GM18505 (cell line): ENCODE results near the gene SURF1.
"Not testable (repeated sequence)": the region's sequence is repeated elsewhere in the genome, so short reads cannot be mapped to it uniquely, and the experiment has no call there.

ENCODE experiments used
- ATAC-seq: cut with Tn5 transposase; IDR thresholded peaks from one replicate; pipeline ENCODE4 v1.9.1; 2021; ENCODE audit not compliant: unreplicated experiment
- POLR2A ChIP-seq: IDR thresholded peaks from 4 replicates; pipeline ENCODE4 v1.6.1; 2011; ENCODE audit warnings: borderline replicate concordance; ENCODE audit not compliant: insufficient read depth, insufficient read length; ENCODE audit errors: extremely low read depth

The SURF1 gene

GRCh38 chr9:133390713-133391112 is 34.4 kb upstream of the SURF1 start:
- no peak for TF ChIP-seq POLR2A

GRCh38 chr9:133389562-133389961 is 33.3 kb upstream of the SURF1 start:
- no peak for ATAC-seq
- no peak for TF ChIP-seq POLR2A

More at GRCh38 chr9:133390713-133391112, 34.4 kb upstream of the SURF1 start:
- ATAC-seq = no peak

DNA sequence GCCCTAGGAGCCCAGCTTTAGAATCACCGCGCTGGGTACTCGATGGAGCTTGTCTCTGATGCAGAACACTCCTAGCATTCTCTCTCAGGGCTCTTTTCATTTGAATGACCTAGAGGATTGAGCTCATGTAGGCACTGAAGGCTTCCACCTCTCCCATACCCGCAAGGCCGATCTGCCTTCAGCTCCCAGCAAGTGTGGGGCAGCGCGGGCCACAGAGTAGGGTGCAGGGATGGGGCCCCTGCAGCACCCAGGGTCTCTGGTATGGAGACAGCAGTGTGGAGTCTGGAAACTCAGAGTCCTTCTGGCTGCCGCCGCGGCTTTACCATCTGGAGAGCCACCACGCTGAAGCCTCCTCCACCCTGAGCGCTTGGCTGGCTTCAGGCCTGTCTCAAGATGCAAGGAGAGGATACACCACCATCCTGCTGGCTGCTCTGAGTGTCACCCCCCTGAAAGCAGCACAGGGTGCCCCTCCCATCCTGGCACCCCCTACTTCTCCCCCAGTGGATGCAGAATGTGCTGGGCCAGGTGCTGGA is 32.8 kb upstream of the SURF1 start:
- no peak for TF ChIP-seq POLR2A
- ATAC-seq = no peak

DNA sequence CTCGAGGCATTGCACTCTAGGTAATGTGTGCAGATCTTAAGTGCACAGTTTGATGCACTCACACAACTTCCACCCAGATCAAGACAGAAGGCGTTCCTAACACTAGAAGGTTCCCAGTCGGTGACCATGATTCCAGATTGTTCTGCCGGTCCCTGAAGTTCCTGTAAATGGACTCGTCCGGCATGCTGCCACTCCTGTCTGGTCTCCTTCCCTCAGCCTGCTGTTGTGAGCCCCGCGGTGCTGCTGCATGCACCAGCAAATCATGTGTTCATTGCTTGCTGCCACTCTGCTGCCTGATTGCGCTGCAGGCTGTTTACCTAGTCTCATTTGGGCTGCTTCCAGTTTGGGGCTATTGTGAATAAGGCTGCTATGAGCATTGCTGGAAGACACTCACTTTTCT is 31.4 kb upstream of the SURF1 start:
- no peak for TF ChIP-seq POLR2A
- ATAC-seq = no peak

DNA sequence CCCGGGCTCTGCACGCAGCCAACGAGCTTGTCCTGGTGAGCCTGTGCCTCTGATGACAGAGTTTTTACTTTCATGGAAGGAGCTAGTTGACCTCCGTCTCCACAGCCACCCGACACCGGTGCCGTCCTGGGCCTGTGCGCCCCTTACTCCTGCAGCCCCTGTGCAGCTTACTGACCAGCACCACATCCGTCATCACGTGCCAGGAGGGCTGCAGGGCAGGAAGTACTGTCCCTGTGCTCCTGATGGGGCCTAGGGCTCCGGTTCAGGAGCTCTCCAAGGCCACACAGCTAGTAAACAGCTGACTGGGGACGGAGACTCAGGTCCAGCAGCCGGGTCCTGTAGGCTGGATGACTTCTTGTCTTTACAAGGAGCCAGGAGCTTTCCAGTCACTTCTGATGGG is 30.1 kb upstream of the SURF1 start:
- ATAC-seq = no peak
- no peak for TF ChIP-seq POLR2A

- ATAC-seq = no peak
These were observed 29.2 kb upstream of the SURF1 start for GRCh38 chr9:133385452-133385851.

DNA sequence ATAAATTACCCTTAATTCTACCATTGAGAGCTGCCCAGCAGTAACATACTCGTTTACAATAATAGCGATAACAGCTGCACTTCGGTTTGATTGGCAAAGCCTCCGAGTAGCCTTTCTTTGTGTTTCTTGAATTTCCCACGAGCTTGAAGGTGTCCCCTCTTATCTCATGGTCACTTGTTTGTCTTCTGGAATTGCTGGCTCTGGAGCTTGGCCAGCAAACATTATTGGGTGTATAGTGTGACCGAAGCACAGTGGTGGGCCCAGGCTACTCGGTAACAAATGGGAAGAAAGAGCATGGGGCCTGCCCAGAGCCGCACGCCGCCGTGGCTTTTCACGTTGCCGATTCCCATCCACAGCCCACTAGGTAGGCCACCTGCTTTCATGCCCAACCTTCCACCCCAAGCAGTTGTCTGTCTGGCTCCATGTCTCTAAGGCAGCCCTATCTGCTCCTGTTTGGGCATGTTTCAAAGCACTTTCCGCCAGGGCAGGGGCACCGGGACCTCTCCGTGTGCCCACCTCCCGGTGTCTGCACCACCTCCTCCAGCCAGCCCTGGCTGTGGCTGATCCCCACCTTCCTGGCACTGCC is 28.5 kb upstream of the SURF1 start:
- TF ChIP-seq POLR2A = no peak
- ATAC-seq = no peak

More at GRCh38 chr9:133385452-133385851, 29.2 kb upstream of the SURF1 start:
- TF ChIP-seq POLR2A = no peak

- no peak for TF ChIP-seq POLR2A
These were observed 27.2 kb upstream of the SURF1 start for GRCh38 chr9:133383438-133383837.

GRCh38 chr9:133382507-133383141 is 26.3 kb upstream of the SURF1 start:
- TF ChIP-seq POLR2A = no peak
- no peak for ATAC-seq

More at GRCh38 chr9:133383438-133383837, 27.2 kb upstream of the SURF1 start:
- no peak for ATAC-seq

GRCh38 chr9:133380734-133381133 is 24.4 kb upstream of the SURF1 start:
- TF ChIP-seq POLR2A = no peak
- no peak for ATAC-seq

DNA sequence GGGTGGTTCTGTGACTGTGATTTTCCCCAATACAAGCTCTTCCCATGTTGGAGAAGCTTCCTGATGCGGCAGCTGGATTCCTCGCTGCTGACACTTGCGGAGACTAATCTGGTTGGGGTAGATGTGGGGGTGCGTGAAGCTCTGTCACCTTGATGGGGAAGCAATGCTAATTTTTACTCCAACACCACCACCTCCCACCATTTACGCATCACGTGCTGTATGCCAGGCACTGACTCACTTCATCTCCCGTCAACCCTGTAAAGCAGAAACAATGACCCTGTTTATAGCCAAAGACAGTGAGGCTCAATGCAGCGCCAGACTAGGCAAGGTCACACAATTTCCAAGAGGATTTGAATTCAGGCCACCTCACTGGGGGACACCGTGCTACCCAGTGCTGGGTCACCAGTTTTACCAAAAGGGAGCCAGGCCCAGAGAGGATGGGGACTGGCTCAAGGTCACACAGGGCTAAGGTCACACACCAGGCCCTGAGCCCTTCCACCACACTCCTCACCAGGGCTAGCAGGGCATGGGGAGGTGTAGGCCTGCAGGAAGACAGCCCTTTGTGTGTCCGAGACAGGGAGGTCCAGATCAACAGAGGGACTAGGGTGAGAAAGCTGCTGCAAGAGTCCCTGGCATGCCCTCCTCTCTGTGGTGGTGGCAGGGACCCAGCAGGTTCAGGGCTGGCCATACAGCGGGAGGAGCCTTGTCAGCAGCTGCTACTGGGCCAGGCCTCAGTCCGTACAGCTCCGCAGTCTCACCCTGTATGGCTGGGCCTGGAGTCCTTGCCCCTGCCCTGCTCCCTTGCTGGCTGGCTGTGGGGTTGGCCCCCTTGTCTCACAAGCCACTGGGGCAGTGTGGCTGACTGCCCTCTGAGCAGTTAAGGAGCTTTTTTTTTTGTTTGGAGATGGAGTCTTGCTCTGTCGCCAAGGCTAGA is 23.1 kb upstream of the SURF1 start:
- TF ChIP-seq POLR2A = no peak
- no peak for ATAC-seq

GRCh38 chr9:133378408-133378962 is 22.2 kb upstream of the SURF1 start:
- TF ChIP-seq POLR2A = no peak
- ATAC-seq = no peak

- ATAC-seq = no peak
- no peak for TF ChIP-seq POLR2A
These were observed 21.5 kb upstream of the SURF1 start for GRCh38 chr9:133377721-133378216.

DNA sequence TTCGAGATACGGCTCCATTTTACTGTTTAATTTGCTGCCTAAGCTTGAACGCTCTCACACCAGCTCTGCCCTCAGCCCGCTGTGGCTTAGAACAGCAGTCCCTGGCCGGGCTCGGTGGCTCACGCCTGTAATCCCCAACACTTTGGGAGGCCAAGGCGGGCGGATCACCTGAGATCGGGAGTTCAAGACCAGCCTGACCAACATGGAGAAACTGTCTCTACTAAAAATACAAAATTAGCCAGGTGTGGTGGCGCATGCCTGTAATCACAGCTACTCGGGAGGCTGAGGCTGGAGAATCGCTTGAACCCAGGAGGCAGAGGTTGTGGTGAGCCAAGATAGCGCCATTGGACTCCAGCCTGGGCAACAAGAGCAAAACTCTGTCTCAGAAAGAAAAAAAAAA is 21.0 kb upstream of the SURF1 start:
- ATAC-seq = not testable (repeated sequence)
